ENCODE results near the gene UBQLN1.
"Not testable (repeated sequence)": the region's sequence is repeated elsewhere in the genome, so short reads cannot be mapped to it uniquely, and the experiment has no call there.

The UBQLN1 gene

GRCh38 chr9:83706676-83707517 is 861 bp downstream of the UBQLN1 start:
- peak; percentile 34; the same call in 1 of the 2 replicates for TF ChIP-seq POLR2A (IDR thresholded peaks at IDR 0.05; ENCODE audit: low read depth, low read length)
- DNase-seq (ENCODE audit: insufficient read length, low spot score) (no peak), FAIRE-seq (no peak)

- not testable (repeated sequence) for DNase-seq (ENCODE audit: insufficient read length, low spot score); FAIRE-seq
Observed at GRCh38 chr9:83705219-83705651, 2.5 kb downstream of the UBQLN1 start.

DNA sequence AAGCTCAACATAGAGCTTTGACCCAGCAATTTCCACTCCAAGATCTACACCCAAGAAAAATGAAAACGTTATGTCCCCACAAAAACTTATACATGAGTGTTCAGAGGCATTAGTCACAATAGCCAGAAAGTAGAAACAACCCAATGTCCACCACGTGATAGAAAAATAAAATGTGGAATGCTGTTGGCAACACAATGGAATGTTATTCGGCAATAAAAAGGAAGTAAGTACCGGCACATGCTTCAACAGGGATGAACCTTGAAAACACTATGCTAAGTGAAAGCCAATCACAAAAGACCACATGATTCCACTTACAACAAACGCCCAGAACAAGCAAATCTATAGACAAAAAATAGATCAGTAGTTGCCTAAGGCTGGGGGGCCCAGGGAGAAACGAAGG is 6.0 kb downstream of the UBQLN1 start:
- DNase-seq (ENCODE audit: insufficient read length, low spot score): no peak
- FAIRE-seq: peak; percentile 98

GRCh38 chr9:83701286-83701685 is 6.5 kb downstream of the UBQLN1 start:
- no peak for FAIRE-seq
- TF ChIP-seq POLR2A (IDR thresholded peaks at IDR 0.05; ENCODE audit: low read depth, low read length): no peak
- no peak for DNase-seq (ENCODE audit: insufficient read length, low spot score)

More for the DNA sequence above, 6.0 kb downstream of the UBQLN1 start:
- TF ChIP-seq POLR2A (IDR thresholded peaks at IDR 0.05; ENCODE audit: low read depth, low read length): no peak

- DNase-seq (ENCODE audit: insufficient read length, low spot score) (no peak), FAIRE-seq (no peak)
- no peak for TF ChIP-seq POLR2A (IDR thresholded peaks at IDR 0.05; ENCODE audit: low read depth, low read length)
Observed at GRCh38 chr9:83699615-83700014, 8.1 kb downstream of the UBQLN1 start.

GRCh38 chr9:83698976-83699585 is 8.7 kb downstream of the UBQLN1 start:
- FAIRE-seq (peak; percentile 53), DNase-seq (ENCODE audit: insufficient read length, low spot score) (no peak)
- TF ChIP-seq POLR2A (IDR thresholded peaks at IDR 0.05; ENCODE audit: low read depth, low read length): no peak

DNA sequence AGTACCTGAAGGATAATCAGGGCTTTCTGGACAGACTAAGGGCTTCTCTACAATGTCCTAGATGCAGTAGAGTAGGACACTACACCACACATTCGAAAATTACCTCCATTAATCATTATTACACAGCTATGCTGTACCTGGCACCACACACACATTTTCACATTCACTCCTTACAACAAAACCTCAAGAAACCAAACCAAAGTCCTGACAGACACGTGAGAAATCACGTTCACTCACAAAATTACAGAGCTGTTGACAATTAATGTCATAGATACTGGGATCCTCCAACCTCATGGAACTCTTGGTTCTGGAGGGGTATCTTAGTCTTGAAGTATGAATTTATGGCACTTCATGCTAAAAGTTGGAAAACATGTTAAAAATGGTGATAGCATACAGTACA is 16.3 kb downstream of the UBQLN1 start:
- TF ChIP-seq POLR2A (IDR thresholded peaks at IDR 0.05; ENCODE audit: low read depth, low read length): no peak
- FAIRE-seq (no peak), DNase-seq (ENCODE audit: insufficient read length, low spot score) (no peak)

- no peak for FAIRE-seq
Observed at GRCh38 chr9:83688921-83689320, 18.8 kb downstream of the UBQLN1 start.

GRCh38 chr9:83681490-83681889 is 26.3 kb downstream of the UBQLN1 start:
- no peak for TF ChIP-seq POLR2A (IDR thresholded peaks at IDR 0.05; ENCODE audit: low read depth, low read length)
- DNase-seq (ENCODE audit: insufficient read length, low spot score): no peak
- peak; percentile 20 for FAIRE-seq

More at GRCh38 chr9:83688921-83689320, 18.8 kb downstream of the UBQLN1 start:
- TF ChIP-seq POLR2A (IDR thresholded peaks at IDR 0.05; ENCODE audit: low read depth, low read length): no peak
- DNase-seq (ENCODE audit: insufficient read length, low spot score): no peak

GRCh38 chr9:83680233-83680632 is 27.5 kb downstream of the UBQLN1 start:
- TF ChIP-seq POLR2A (IDR thresholded peaks at IDR 0.05; ENCODE audit: low read depth, low read length): no peak
- no peak for FAIRE-seq

DNA sequence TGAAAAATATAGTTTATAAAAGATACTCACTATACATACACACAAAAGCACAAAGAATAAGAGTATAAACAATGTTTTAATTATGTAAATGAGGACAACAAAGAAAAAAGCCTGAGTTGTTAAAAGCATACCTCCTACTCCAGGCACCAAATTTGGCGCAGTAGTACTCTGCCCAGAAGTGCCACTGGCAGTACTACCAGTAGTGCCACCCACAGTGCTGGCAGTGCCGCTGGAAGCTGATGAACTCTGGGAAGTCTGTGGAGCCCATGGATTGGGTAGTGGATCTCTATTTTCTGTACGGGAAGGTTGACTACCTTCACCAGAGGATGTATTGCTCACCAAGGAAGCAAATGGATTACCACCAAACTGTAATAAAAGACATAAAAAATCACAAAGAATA is 30.2 kb downstream of the UBQLN1 start:
- no peak for TF ChIP-seq POLR2A (IDR thresholded peaks at IDR 0.05; ENCODE audit: low read depth, low read length)
- FAIRE-seq (no peak), DNase-seq (ENCODE audit: insufficient read length, low spot score) (no peak)

More at GRCh38 chr9:83680233-83680632, 27.5 kb downstream of the UBQLN1 start:
- no peak for DNase-seq (ENCODE audit: insufficient read length, low spot score)

- TF ChIP-seq POLR2A (IDR thresholded peaks at IDR 0.05; ENCODE audit: low read depth, low read length): no peak
- FAIRE-seq: peak; percentile 45
- DNase-seq (ENCODE audit: insufficient read length, low spot score): no peak
Observed at GRCh38 chr9:83675466-83675865, 32.3 kb downstream of the UBQLN1 start.

- no peak for TF ChIP-seq POLR2A (IDR thresholded peaks at IDR 0.05; ENCODE audit: low read depth, low read length)
- DNase-seq (ENCODE audit: insufficient read length, low spot score): no peak
- FAIRE-seq: peak; percentile 48
Observed at GRCh38 chr9:83671451-83671850, 36.3 kb downstream of the UBQLN1 start.

DNA sequence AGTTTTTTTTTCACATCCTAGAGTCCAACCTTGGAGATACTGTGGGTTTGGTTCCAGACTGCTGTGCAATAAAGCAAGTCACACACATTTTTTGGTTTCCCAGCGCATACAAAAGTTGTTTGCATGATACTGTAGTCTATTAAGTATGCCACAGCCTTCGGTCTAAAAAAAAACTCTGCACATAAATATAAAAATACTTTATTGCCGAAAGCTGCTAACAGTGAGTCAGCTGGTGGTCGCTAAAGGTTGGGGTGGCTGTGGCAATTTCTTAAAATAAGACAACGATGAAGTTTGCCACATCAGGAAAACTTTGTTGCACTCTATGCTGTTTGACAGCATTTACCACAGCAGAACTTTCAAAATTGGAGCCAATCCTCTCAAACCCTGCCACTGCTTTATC is 37.4 kb downstream of the UBQLN1 start:
- DNase-seq (ENCODE audit: insufficient read length, low spot score): no peak
- FAIRE-seq: no peak

GRCh38 chr9:83669067-83669466 is 38.7 kb downstream of the UBQLN1 start:
- DNase-seq (ENCODE audit: insufficient read length, low spot score) (no peak), FAIRE-seq (no peak)
- no peak for TF ChIP-seq POLR2A (IDR thresholded peaks at IDR 0.05; ENCODE audit: low read depth, low read length)

More for the DNA sequence above, 37.4 kb downstream of the UBQLN1 start:
- TF ChIP-seq POLR2A (IDR thresholded peaks at IDR 0.05; ENCODE audit: low read depth, low read length): no peak
